Caco-2 (cell line): ENCODE data around the gene RPL32. TPM values are rescaled to one million over a fixed set of nuclear protein-coding genes. Genes with fewer than 3 reads are reported as not detected.

Experiments
- BruUV-seq: library from RNA; stranded (reverse); fragments of 400-500 nt; replicated peaks from 2 replicates; lab custom pipeline; 2021; lab: Mats Ljungman, UMichigan
- CTCF ChIA-PET: fragments of 300-600 bp; sonication (Branson Sonifier 250); formaldehyde crosslinking; loops from one replicate; lab custom pipeline; 2022; ENCODE audit warnings: antibody characterized with exemption; lab: Charles Lee
- POLR2A ChIA-PET: fragments of 300-600 bp; sonication (Branson Sonifier 250); formaldehyde crosslinking; loops from one replicate; lab custom pipeline; 2022; ENCODE audit warnings: antibody characterized with exemption; lab: Charles Lee
- DNase-seq, 2 experiments: peaks; one replicate each; pipeline versions ENCODE4 v3.0.0 to v3.0.0-alpha.2; 2020 to 2022
- H3K27me3 ChIP-seq: replicated peaks from 2 replicates; pipeline ENCODE4 v1.6.0; 2011; ENCODE audit warnings: low read length; ENCODE audit not compliant: control insufficient read depth, insufficient read depth
- H3K36me3 ChIP-seq: 2 replicates; pipeline ENCODE4 v1.5.1; 2011; ENCODE audit warnings: low read length; ENCODE audit not compliant: control insufficient read depth, insufficient read depth
- H3K4me1 ChIP-seq: fragments of 250-450 bp; sonication (Bioruptor Pico); 2 replicates; pipeline ENCODE4 v1.5.1; 2020; ENCODE audit warnings: mild to moderate bottlenecking
- H3K4me3 ChIP-seq: 2 replicates; pipeline ENCODE4 v1.5.1; 2011; ENCODE audit warnings: low read depth, mild to moderate bottlenecking, control low read depth, low read length
- H3K9me3 ChIP-seq: fragments of 250-450 bp; sonication (Bioruptor Pico); 2 replicates; pipeline ENCODE4 v1.5.1; 2020; ENCODE audit warnings: mild to moderate bottlenecking, moderate library complexity
- H3K27ac Mint-ChIP-seq: one replicate; pipeline ENCODE4 v1.8.0; 2022; ENCODE audit warnings: mixed read lengths; ENCODE audit not compliant: unreplicated experiment
- H3K27me3 Mint-ChIP-seq: one replicate; pipeline ENCODE4 v1.8.0; 2022; ENCODE audit warnings: mixed read lengths; ENCODE audit not compliant: insufficient read depth, unreplicated experiment
- H3K36me3 Mint-ChIP-seq: one replicate; pipeline ENCODE4 v1.8.0; 2022; ENCODE audit warnings: mild to moderate bottlenecking, mixed read lengths; ENCODE audit not compliant: insufficient read depth, unreplicated experiment
- H3K4me1 Mint-ChIP-seq: one replicate; pipeline ENCODE4 v1.8.0; 2022; ENCODE audit warnings: low read depth, mixed read lengths; ENCODE audit not compliant: unreplicated experiment
- H3K4me3 Mint-ChIP-seq: one replicate; pipeline ENCODE4 v1.8.0; 2022; ENCODE audit warnings: mild to moderate bottlenecking, moderate library complexity, mixed read lengths; ENCODE audit not compliant: unreplicated experiment
- H3K9me3 Mint-ChIP-seq: one replicate; pipeline ENCODE4 v1.8.0; 2022; ENCODE audit warnings: mixed read lengths; ENCODE audit not compliant: unreplicated experiment
- intact Hi-C: fragments of 100-400 bp; cut with micrococcal nuclease; formaldehyde crosslinking; loops from one replicate; pipeline ENCODE4 v1.10.0; 2022; ENCODE audit not compliant: unreplicated experiment
- total RNA-seq: library from RNA; stranded (reverse); gene quantifications from 2 replicates; pipeline ENCODE4 v1.2.3, GENCODE V29; 2022
- TF ChIP-seq, protein P1 (sequence below), 2 experiments: fragments of 200-600 bp in 1 of 2; IDR thresholded peaks; 1 replicate in 1 of 2; 2 replicates in 1 of 2; pipeline versions ENCODE4 v1.5.1 to v1.8.0; 2011 to 2022; ENCODE audit warnings: antibody characterized with exemption in 1 of 2, control low read depth in 1 of 2, inconsistent platforms in 1 of 2, low read depth in 1 of 2, low read length in 1 of 2, mild to moderate bottlenecking in 1 of 2, moderate library complexity in 1 of 2; ENCODE audit not compliant: insufficient read depth in 1 of 2, severe bottlenecking in 1 of 2, unreplicated experiment in 1 of 2

RPL32 gene
- total RNA-seq, 1 experiment from 2014 or later: 1,713 TPM

DNA sequence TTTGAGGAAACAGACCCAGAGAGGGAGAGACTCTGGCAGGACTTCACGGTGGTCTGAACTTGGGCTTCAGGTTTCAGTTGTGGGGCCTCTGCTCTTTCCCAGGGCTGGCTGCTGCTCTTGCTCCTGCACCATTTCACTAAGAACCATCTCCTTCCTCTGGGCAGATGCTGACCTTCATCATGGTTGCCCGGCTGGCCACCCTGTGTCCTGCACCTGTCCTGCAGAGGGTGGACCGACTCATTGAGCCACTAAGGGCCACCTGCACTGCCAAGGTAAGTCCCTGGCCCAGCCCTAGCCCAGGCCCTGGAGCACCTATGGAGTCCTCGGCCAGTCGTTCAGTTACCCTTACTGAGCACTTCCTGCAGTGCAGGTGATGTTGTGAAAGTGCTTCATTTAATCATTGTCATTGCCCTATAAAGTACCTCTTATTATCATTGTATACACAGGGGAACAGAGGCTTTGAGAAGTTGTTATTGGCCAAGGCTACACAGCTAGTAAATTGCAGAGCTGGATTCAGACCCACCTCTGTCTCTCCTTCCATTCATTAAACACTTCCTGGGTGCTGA is 10.0 kb downstream of the RPL32 start:
- POLR2A ChIA-PET: no interaction called here
- Mint-ChIP-seq H3K4me1 (no peaks in the 10 kb centered on the region), H3K36me3 (peaks cover 75% of the 10 kb centered on the region), H3K9me3 (no peaks in the 10 kb centered on the region), H3K27me3 (no peaks in the 10 kb centered on the region), H3K27ac (peak overlapping the region; percentile 18), H3K4me3 (no peak overlapping the region)
- H3K36me3 ChIP-seq: peaks cover 7% of the 10 kb centered on the region
- TF ChIP-seq, protein P1, sequence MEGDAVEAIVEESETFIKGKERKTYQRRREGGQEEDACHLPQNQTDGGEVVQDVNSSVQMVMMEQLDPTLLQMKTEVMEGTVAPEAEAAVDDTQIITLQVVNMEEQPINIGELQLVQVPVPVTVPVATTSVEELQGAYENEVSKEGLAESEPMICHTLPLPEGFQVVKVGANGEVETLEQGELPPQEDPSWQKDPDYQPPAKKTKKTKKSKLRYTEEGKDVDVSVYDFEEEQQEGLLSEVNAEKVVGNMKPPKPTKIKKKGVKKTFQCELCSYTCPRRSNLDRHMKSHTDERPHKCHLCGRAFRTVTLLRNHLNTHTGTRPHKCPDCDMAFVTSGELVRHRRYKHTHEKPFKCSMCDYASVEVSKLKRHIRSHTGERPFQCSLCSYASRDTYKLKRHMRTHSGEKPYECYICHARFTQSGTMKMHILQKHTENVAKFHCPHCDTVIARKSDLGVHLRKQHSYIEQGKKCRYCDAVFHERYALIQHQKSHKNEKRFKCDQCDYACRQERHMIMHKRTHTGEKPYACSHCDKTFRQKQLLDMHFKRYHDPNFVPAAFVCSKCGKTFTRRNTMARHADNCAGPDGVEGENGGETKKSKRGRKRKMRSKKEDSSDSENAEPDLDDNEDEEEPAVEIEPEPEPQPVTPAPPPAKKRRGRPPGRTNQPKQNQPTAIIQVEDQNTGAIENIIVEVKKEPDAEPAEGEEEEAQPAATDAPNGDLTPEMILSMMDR (IDR thresholded peaks at IDR 0.05; ENCODE audit: insufficient read depth in 1 of 2, low read depth in 1 of 2, low read length in 1 of 2, severe bottlenecking in 1 of 2, unreplicated experiment in 1 of 2): no peak
- H3K27me3 ChIP-seq: no peaks in the 10 kb centered on the region
- no TSS peak for BruUV-seq
- H3K4me1 ChIP-seq: no peaks in the 10 kb centered on the region
- CTCF ChIA-PET: interaction anchor here (0.8 kb wide), 1 partner anchor 8 kb away, joined by 4 read pairs; no protein-coding TSS in a partner anchor
- no peak for DNase-seq
- H3K4me3 ChIP-seq: no peak overlapping the region
- H3K9me3 ChIP-seq: no peaks in the 10 kb centered on the region
- intact Hi-C loops: no loop called here

DNA sequence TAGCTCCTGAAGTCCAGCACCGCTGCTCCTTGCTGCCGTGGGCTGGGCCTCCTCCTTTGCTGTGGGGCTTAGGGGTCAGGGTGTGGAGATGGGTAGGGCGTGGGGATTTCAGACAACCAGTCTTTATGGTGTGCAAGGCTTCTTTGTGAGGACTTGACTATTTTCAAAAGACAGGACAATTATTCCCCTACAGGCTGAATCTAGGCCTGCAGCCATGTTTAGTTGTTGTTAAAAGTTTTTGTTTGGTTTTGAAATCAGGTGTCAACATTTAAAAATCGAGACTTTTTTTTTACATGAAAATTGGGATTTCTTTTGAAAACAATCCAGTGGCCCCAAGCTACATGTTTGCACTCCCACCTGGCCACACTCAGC is 10.6 kb downstream of the RPL32 start:
- H3K36me3 ChIP-seq: peaks cover 5% of the 10 kb centered on the region

DNA sequence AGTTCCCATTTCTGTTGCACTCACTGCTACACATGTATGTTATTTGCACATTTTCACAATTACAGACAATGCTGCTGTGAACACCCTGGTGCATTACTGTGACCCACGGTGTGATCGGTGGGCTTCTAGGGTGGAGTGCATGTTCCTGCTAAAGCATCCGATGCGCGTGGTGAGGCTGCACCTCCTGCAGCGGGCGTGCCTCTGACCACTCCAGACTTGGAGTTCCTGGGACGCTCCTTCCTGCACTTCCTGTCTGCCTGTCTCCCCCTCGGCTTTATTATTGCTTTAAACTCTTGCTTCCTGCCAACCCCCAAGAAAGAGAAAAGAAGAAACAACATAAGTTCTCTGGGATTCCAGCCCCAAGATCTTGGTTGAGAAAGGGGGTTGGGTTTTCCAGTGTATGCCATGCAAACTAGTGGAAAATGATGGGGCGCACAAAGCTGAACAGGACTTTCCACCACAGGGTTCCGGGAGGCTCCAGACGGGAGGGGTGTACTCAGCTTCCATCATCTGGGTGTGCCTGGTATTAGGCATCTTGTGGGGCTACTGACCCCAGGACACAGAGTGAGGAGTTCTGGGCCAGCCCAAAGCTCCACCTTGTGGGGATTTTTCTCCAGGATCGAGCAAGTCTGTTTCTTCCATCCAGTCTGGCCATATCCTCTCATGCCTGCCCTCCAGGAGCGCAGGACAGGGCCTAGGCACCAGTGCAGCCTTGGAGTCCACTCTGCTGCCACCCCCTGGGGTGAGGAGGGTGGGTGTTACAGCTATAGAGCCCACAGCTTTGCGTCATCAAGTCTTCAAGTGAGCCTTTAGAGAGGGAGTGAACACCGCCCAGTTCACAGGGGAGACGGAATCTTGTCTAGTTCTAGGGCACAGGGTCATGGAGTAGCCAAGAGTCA is 11.2 kb downstream of the RPL32 start:
- intact Hi-C loops: no loop called here
- no peak overlapping the region for H3K4me3 Mint-ChIP-seq
- H3K4me1 Mint-ChIP-seq: no peaks in the 10 kb centered on the region
- Histone ChIP-seq H3K9me3 (no peaks in the 10 kb centered on the region), H3K4me3 (no peak overlapping the region), H3K4me1 (no peaks in the 10 kb centered on the region), H3K27me3 (no peaks in the 10 kb centered on the region), H3K36me3 (peaks cover 5% of the 10 kb centered on the region)
- TF ChIP-seq, protein P1 (IDR thresholded peaks at IDR 0.05; ENCODE audit: insufficient read depth in 1 of 2, low read depth in 1 of 2, low read length in 1 of 2, severe bottlenecking in 1 of 2, unreplicated experiment in 1 of 2): no peak
- ChIA-PET CTCF (interaction anchor here (0.7 kb wide), 1 partner anchor 12 kb away, joined by 3 read pairs; no protein-coding TSS in a partner anchor), POLR2A (no interaction called here)
- H3K27ac Mint-ChIP-seq: peak overlapping the region; percentile 57
- no peak for DNase-seq
- H3K36me3 Mint-ChIP-seq: peaks cover 62% of the 10 kb centered on the region
- H3K27me3 Mint-ChIP-seq: no peaks in the 10 kb centered on the region
- BruUV-seq: no TSS peak
- H3K9me3 Mint-ChIP-seq: no peaks in the 10 kb centered on the region

More for the DNA sequence above, 10.6 kb downstream of the RPL32 start:
- Histone ChIP-seq H3K4me3 (no peak overlapping the region), H3K9me3 (no peaks in the 10 kb centered on the region), H3K27me3 (no peaks in the 10 kb centered on the region), H3K4me1 (no peaks in the 10 kb centered on the region)
- intact Hi-C loops: no loop called here
- no peaks in the 10 kb centered on the region for H3K9me3 Mint-ChIP-seq
- H3K27me3 Mint-ChIP-seq: no peaks in the 10 kb centered on the region
- TF ChIP-seq, protein P1 (IDR thresholded peaks at IDR 0.05; ENCODE audit: insufficient read depth in 1 of 2, low read depth in 1 of 2, low read length in 1 of 2, severe bottlenecking in 1 of 2, unreplicated experiment in 1 of 2): peak in 1 of 2 experiments; percentile 22
- no peak for DNase-seq
- H3K27ac Mint-ChIP-seq: peak overlapping the region; percentile 57
- ChIA-PET CTCF (interaction anchor here (0.8 kb wide), 1 partner anchor 8 kb away, joined by 4 read pairs; no protein-coding TSS in a partner anchor), POLR2A (no interaction called here)
- no peaks in the 10 kb centered on the region for H3K4me1 Mint-ChIP-seq
- H3K36me3 Mint-ChIP-seq: peaks cover 69% of the 10 kb centered on the region
- no TSS peak for BruUV-seq
- H3K4me3 Mint-ChIP-seq: no peak overlapping the region
